GM21786 (cell line): Measurements from ENCODE around the gene MGLL.
A peak's percentile ranks its signal among the peaks of the same experiment; 100 is the strongest.
"Not testable (repeated sequence)": the region's sequence is repeated elsewhere in the genome, so short reads cannot be mapped to it uniquely, and the experiment has no call there.

ENCODE experiments used
- ATAC-seq: cut with Tn5 transposase; IDR thresholded peaks from one replicate; pipeline ENCODE4 v1.9.1; 2021; ENCODE audit not compliant: unreplicated experiment

Gene MGLL

DNA sequence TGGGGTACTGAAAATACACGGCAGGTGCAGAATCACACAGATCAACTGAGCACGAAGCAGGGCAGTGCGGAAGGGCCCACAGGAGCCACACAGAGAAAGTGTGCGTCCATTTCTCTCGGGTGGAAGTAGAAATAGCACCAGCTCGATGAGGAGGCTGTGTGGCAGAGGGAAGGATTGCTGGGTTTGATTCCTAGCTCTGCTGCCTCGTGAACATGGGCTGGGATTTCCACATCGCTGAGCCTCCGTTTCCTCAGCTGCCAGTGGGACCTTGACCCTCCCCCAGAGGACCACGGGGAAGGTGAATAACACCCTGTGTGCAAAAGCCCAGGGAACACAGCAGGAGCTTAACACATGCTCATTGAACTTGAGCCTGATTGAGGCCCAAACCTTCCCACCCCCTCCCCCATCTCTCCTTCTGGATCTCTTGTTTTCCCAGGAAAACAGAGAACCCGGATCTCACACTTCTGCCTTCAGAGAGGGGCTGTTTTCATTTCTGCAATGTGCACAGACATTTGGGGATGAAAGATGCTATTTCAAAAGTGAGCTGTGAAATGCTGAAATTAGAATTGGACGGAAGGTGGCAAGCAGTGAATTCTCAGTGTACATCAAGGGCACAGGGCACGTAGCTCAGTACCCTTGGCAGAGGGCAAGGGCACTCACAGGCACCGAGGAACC lies 111.2 kb downstream of the MGLL start:
- no peak for ATAC-seq

DNA sequence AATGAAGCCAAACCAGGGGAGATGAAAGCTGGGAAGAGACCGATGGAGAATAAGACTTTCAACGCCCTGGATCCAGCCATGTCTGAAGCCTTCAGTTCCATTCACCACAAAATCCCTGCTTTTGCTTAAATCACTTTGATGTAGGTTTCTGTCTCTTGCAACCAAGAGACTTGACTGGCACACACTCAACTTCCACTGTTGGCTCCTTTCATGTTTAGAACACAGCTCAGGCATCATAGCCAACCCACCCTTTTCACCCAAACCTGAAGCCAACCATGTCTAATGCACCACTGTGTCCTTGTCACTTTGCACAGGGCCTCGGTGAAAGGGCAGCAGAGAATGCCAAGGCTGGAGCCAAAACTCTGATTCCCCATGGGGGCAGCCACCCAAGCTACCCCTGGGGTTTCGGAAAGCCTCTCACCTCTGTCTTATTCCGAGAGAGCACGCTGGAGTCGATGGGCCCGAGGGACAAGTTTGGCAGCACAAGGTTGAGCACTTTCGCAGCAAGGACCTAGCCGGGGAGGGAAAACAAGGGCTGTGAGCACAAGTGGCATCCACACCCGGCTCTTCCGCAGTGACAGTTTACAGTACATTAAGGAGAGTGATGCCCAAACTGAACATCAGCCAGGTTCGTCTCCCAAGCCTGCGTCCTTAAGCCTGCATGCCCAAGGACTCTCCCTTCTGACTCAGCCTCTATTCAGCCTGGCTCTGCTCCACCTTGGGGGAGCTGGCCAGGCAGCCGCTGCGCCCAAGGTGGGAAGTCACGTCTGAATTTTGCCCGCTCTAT lies 112.0 kb downstream of the MGLL start:
- no peak for ATAC-seq

DNA sequence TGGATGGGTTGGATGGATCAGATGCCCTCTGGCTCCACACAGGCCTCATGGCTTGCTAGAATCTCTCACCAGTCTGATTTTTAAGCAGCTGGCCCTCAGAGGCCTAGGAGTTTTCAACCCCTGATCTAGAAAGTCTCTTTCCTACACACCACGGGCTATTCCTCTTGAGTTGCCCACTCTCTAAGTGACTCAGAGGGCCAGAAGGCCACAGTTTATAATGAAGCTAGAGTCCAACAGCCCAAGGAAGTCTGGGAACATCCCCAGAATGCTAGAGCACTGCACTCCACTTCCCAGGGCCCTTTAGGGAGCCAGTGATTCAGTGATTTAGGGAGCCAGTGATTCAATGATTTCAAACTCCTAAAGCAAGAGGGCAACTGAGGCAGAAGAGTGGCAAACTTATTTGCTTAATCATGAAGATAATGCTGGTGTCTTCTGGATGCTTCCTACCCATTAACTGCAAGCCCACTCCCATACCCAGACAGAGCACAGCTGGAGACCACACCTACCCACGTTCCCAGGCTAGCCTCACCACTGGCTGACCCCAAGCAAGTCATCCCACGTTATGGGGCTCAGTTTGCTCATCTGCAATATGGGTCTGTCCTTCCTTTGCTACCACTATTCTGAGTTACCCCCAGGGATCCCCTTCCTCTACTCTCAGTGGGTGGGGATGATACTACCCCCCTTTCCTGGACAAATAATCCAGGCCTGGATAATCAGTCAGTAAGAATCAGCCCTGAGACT lies 112.8 kb downstream of the MGLL start:
- ATAC-seq: no peak

DNA sequence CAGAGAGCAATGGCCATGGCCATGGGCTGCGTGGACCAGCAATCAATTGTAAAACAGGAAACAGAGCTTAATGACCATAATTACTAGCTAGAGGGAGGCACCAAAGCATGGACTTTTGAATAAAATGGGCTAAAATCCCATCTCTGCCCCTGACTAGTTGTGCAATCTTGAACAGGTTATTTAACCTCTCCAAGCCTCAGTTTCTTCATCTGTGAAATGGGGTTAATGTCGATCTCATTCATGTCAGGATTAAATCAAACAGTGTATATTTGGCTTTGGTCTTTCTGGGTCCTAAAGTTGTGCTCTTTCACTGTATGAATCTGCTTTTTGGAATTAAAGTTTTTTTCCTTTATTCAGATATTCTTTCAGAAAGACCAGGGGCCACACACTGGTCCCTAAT lies 113.5 kb downstream of the MGLL start:
- ATAC-seq: no peak

DNA sequence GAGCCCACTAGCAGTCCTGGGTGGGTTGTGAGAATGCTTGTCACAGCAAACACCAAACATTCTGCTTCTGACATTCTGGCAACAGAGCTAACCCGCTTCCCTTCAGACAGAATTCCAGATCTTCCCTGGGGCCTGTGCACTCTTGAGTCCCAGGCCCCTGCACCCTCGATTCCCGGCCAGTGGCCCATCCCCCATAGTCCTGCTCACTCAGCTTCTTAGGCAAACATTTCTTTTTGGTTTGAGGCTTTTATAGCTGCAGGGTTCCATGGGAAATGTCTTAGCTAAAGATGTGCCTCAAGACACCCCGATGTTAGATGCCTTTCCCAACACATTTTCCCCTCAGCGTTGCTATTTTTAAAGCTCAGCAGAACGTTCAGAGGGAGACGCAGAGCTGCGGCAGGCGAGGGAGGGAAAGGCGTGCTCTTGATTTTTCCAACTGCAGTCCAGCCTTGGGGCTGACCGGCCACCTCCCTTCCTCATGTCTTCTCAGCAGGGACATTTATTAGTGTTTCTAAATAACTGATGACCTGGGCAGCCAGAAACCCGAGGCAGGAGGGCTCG lies 114.4 kb downstream of the MGLL start:
- ATAC-seq: no peak

DNA sequence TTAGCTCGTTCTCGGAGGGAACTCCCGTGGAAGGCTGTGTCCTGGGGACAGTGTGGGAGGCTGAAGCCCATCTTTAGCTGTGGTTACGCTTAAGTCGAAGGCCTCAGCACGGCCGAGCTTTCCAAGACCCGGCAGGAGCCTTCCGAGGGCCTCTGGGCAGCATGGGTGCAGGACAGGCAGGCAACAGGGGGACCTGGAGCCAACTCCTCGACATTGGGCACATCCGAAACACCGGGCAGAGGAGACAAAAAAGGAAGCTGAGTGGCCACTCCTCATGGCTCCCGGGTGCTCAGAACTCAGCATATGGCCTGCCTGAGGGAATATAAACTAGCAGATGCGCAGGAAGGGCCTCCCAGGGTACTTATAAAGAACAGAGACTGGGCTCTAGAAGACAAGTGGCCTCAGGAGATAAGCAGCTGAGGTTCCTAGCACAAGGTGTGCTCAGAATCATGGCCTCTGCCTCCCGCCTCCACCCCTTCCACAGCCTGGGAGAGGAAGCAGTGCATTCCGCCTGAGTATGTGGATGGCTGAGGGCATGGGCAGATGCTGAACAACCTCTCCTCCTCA lies 115.4 kb downstream of the MGLL start:
- ATAC-seq: no peak

DNA sequence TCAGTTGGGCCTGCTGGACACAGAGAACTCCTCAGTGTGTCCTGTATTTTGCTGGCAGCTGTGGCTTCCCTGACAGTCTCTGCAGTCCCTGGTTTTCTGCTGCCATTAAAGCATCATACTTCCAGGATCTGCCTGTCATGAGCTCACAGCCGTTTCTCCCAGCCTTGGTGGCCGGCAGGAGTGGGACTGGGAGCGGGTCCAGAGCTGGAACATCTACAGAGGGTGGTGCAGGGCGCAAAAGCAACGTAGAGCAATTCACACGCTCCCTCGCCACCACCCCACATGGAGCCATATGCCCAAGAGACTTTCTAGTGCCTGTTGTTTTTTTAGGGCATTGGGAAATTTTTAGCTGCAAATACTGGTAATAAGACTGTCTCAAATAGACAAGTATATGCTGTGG lies 116.0 kb downstream of the MGLL start:
- ATAC-seq: no peak

DNA sequence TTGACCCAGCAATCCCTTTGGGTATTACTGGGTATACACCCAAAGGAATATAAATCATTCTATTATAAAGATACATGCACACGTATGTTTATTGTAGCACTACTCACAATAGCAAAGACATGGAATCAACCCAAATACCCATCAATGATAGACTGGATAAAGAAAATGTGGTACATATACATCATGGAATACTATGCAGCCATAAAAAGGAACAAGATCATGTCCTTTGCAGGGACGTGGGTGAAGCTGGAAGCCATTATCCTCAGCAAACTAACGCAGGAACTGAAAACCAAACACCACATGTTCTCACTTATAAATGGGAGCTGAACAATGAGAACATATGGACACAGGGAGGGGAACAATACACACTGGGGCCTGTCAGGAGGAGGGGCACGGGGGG lies 117.5 kb downstream of the MGLL start:
- ATAC-seq: not testable (repeated sequence)

DNA sequence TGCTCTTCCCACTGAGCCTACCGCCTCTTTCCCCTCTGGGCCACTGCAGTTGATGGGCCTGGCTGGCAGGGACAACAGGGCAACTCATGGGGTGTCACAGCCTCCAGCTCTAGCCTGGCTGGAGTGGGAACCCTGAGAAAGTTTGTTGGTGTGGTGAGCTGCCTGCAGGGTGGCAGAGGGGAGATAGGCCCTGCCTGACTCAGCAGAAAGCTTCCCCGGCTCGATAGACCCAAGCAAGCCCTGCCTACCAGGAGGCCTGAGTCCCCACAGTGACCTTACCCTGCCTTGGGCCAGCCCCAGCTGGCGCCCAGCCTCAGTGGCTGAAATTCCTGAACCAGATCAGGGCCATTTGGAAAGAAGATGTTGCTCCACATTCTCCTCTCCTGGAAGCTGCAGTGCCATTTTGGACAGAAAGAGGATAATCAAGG lies 120.2 kb downstream of the MGLL start:
- ATAC-seq: no peak

DNA sequence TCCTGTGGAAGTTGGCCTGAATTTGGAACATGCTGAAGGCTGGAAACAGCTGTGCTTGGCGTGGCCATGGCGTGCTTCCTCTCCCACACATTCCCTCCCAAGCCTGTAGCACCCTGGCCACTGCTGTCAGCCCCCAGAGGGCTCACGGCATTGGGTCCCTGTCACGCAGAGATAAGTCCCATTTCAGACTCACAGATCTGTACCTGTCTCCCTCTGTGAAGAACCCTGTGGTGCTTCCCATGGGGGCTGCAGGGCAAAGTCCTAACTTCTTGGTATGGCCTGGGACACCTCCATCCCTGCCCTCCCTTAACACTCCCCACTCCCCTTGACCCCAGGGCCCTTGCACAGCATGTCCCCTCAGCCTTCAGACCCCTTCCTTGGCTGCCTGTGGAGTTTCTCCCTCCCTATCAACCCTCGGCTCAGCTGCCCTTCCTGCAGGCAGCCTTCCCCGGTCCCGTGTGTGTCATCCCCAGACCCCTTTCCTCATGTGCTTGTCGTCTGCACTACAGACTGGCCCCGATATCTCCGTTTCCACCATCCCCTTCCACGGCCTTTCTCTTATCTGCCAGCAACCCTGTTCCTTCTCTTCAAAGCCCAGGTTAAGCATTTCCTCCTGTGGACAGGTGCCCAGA lies 120.9 kb downstream of the MGLL start:
- no peak for ATAC-seq

DNA sequence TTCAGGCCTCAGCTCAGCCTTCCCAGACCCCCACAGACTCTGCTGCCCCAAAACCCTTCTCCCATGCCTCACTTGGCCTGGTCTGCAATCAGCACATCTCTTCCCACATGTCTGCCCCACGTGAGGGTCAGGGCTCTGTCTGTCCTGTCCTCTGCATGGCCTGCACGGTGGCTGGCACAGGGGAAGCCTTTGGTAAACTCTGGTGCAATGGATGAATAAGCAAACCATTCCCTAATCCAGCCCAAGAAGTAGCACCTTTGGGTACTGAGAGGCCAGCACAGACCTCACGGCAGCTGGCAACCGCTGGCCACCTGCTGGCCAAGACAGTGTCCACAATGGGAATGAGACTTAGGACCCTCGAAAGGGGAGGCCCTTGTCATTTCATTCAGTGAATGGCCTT lies 121.9 kb downstream of the MGLL start:
- no peak for ATAC-seq

DNA sequence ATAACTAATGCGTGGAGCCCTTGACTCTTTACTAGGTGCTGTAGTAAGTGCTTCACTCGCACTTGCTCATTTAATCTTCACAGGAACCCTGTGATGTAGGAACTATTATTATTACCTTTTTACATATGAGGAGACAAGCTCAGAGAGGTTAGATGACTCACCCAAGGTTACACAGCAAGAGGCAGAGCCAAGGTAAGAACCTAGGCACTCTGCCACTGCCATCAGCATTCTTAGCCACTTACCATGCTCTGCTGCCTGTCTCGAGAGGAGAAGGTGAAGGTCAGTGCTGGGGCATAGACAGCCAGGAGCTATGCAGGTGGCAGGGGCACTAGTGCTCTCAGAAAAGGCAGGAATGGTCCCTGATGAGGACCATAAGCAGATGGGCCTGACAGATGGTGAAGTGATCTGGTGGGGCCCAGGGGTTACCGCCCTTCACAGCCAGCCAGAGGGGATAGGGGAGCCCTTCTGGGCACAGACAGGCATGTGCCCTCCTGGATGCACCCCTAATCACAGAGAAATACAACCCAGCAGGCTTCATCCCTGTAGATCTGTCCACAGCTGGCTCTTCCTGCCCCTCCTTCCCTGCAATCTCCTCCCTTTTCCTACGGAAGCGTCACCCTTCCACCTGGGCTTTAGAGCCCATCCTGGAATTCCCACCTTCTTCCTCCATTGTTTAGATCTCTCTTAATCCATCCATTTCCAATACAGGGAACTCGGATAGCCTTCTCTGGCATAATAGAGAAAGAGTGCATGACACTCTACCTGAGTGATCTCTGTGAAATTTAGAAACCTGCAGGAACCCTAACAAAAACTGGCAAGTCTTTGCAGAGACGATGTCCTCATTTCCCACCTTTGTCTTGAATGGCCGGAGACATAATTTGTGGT lies 122.7 kb downstream of the MGLL start:
- ATAC-seq: no peak

DNA sequence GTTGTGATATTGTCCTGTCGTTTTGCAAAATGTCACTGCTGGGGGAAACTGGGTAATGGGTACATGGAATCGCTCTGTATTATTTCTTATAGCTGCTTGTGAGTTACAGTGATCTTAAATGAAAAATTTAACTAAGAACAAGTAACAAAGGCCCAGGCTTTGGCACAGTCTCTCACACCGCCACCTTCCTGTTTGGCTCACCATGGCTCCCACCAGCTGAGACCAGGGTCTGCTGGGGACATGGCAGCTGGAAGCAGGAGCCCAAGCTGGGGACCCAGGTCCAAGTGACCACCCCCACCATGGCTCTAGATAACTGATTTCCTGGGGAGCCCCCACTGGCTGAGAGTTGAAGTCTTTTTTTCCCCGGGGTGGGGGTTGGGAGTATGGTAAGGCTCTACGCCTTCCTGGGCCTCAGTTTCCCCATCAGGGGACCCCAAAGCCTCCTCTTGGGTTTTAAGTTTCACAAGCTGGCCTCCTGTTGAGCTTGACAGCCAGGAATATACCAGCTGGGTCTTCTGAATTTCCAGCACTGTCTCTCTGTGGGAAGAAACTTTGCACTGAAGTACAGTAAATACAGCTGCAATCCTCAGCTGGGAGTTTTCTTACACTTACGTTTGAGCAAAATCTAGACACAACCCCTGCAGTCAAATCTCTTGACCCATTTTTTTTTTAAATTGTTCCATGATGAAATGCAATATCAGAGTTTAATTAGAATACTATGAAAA lies 123.5 kb downstream of the MGLL start:
- ATAC-seq: no peak

DNA sequence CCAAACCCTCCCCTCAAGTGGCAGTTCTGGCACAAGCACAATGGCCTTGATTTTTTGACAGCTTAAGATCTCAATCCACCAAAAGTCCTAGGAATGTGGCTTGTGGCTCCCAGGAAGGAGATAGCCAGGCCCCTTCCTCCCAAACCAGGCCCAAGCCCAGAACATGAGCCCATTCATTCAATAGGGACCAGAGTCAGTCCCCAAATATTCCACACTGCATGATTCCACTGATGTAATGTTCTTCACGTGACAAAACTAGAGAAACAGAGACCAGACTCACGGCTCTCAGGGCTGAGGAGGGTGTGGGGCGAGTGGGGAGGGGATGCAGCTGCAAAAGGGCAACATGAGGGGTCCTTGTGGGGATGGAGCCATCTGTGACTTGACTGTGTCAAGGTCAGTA lies 124.0 kb downstream of the MGLL start:
- no peak for ATAC-seq

DNA sequence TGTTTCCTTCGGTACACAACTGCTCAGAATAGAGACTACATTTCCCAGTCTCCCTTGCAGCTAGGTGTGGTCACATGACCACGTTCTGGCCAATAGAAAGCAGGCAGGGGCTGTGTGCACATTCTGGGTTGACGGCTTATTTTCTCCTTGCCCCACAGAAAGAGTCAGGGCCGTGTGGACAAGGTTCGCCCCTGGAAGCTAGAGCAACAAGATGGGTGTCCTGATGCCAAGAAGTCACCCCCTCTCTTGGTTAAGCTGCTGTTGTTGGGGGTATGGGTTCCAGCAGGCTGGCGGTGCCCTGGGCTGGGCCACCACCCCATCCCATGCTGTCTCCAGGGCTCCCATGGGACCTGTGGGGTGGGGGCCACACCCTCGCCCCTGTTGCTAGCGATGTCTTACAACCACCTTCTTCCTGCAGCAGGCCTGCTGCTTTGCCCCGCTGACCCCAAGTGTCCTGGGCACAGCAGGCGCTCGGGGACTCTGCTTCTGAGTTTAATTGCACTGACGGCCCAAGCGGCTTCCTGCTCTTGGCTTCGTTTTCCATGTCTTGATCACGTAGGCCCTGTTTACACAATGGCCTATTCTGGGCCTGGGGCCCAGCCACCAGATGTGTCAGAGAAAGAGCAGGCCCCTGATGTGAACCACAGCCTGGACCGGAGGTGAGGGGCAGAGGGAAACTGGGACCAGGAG lies 124.6 kb downstream of the MGLL start:
- peak; percentile 67 for ATAC-seq

DNA sequence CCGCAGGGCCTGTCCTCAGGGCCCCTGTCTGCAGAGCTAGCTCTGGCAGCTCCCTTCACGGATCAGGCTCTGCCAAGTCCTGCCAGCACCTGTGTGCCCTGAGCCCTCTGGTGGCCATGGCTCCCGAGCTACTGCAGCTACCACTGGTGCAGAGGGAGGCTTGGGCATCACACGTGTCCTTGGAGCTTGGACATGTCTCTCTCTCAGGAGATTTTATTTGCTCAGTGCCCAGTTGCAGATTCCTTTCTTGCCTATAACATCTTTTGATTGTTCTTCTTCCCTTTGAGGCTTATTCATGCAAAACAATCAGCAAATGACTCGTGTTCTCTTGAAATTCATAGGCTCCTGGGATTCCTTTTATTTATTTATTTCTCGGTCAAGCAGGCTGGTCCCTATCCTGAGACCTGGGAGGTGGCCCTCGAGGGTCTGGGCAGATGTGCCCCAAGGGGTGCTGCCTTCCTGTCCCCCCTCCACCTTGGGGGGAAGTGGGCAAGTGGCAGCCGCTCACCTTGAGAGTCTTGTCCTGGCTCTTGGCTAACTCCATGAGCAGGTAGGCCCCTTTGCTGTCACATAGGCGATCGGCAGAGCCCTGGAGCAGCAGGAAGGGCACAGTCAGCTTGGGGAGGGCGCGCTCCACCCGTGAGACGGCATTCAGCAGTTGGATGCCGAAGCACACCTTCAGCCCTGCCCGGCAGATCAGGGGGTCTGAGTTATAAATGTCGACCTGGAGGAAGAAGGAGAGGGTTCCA lies 127.7 kb downstream of the MGLL start:
- ATAC-seq: no peak

DNA sequence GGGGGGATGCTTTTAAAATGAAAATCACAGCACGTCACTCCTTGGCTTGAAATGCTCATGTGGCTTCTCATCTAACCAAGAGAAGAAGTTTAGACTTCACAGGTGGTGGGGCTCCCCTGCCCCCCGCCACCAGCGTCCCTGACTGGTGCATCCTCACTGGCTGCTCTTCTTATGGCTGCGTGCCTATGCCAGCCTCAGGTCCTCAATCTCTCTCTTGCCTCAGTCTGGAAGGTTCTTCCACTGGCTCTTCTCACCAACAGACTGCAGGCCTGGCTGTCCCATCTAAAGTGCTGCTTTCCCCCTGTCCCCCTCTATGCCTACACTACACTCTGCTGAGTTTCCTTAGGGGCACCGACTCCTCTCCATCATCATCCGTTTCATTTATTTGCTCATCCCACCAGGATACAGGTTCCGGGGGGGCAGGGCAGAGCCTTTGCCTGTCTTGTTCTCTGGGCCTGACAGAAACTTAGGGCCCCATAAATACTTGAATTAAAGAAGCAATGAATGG lies 128.9 kb downstream of the MGLL start:
- no peak for ATAC-seq
